ENCODE data around the gene SERPINH1.

Gene SERPINH1

DNA sequence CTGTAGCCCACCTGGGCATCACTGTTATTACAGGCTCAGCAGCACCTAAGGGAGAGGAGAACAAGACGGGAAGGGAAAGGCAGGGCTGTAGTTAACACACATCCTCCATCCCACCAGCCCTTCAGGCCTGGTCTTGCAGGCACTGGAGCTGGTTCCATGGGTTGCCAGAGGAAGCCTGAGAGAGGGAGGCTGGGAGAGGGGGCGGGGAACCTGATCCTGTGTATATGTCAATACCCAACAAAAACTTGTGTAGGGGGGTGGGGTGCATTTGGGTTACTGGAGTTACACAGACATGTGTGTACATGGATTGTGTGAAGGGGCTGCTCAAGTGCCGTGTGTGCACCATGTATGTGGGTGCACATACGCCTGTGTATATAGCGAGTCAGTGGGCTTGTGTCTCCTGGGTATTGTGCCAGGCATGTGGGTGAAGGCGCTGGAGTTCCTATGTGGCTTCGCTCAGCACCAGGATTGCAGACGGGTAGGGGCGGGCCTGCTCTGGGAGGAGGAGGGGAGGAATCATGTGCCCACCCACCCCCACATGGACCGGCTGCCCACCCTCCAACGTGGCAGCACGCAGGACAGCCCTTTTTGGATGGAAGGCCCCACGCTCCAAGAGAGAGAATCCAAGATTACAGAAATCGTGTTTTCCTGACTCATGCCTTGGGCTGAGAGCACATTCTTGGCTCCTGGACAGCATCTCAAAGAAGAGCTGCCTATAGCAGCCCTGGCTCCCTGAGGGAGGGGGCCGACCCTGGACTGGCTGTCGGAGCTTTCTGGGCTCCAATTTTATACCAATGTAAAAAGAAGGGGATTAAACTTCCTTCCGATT, 4.2 kb upstream of the SERPINH1 start:
- no peak for DNase-seq

DNA sequence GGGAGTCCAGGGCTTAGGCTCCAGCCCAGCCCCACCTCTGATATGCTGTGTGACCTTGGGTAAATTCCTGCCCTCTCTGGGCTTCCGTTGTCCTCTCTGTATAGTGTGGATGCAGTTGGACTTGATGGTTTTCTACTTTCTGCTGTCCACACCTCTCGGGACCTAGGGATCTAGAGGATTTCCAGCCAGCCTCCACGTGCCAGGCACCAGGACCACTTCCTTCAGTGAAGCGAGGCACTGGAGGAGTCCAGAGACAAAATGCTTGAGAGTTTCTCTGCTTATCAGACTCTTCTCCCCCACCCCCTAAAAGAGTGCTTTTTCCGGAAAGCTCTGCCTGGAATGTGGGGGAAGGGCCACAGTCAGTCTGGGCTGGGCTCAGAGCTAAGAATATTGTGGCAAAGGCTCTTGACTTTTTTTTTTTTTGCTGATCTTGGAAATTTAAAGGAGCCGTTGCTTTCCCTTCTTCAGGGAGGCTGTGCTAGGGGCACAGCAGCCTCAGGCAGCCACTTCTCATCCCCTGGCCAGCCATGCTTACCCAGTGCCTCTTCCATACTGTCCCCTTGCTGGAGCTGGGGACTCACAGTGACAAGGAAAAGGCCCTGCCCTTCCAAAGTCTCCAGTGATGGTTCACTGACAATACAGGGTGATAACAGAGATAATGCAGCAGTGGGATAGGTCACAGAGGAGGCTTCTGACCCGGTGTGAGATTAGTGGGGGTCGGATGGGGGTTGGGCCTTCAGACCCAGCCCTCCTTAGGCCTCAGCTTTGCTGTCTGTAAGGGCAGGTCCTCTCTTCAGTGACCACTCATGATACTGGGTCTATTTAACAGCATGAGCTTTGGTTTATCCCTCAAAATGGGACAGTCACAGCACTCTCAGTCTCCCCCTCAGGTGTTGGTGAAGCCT, 2.9 kb upstream of the SERPINH1 start:
- no peak for DNase-seq

DNA sequence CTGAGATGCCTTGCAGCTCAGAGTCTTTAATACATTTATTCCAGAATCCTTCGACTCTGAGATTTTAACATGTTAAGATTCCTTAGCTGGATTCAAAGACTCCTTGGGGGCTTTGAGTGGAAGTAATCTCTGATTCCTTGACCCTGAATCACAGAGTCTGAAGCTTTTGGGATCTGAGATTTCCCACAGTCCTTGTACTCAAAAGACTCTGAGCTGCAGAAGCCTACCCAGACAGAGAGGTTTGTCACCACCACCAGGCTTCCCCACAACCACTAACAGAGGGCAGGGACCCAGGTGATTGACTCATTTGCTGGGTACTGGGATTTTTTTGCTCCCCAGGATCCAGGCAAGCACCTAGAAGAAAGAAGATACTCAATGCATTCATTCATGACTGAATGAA, 1.4 kb upstream of the SERPINH1 start:
- DNase-seq, result no peak

DNA sequence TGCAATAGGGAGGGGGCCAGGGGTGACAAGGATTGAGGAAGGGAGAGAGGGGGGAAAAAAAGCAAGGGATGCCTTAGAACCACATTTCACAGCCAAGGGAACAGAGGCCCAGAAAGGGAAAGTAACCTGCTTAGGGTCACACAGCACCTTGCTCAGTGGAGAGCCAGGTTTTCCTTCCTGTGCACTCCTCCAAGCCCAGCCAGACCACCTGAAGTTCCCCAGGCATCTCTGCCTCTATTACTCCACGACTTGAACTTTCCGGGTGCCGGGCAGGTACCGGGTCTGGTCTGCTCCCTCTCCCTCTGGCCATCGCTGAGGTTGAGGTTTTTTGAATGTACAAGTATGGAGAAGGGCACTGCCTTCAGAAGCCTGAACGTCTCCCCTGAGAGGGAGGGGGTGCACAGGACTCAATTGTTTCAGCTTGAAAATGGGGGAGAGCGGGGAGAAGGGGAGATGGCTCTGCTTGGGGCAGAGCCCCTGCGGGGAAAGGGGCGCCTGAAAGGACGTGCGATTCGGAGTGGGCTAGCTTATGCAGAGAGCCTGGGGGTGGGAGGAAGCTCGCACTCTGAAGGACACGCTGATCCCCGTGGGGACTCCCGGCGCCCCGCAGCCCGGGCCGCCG, 516 bp upstream of the SERPINH1 start:
- no peak for DNase-seq

DNA sequence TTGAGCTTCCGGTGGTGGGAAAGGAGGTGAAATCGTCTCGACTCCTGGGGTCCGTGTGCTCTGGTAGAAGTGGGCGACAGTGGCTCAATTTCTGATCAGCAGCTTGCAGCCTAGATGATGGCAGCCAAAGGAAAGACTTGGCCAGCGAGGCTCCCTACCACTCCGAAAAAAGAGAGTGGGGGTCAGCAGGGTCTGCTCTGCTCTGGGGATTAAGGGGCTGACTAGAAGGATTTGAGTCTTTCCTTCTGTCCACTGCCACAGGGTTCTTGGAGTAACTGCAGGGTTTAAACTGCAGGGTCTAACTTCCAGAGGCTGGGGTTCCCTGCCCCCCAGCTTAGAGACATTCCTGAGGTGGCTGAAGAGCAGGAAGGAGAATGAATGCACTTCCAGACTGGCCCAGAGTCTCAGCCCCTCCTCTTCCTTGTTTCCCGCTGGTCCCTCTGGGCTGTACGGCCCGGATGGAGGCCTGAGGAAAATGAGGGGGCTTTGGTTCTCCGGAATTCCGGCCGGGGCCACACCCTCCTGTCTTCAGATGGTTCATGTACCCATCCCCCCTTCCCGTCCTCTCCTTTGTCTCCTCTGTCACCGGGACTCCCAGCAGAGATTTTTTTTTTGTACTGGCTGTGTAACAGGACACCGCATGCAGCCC, 907 bp downstream of the SERPINH1 start:
- no peak for DNase-seq

DNA sequence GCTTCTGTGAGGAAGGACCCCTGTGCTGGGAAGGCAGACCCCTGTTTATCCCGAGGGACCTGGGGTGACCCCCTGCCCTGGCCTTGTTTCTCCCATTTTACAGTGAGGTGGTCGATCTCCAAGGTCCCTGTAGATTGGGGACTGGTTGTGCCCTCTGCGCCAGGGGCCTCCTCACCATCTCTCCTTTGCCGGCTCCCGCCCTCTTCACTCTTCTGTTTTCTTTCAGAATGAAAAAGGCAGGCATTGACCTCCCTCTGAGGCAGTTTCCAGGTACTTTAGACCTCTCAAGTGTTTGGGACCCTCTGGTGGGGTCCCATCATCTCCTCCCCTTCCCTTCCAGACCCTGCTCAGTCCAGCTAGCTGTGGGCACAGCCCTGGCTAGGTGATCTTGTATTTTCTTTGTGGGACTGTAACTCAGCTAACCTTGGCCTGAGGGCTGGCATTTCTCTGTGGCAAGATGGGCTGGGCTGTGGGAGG, 1.5 kb downstream of the SERPINH1 start:
- DNase-seq, result no peak

DNA sequence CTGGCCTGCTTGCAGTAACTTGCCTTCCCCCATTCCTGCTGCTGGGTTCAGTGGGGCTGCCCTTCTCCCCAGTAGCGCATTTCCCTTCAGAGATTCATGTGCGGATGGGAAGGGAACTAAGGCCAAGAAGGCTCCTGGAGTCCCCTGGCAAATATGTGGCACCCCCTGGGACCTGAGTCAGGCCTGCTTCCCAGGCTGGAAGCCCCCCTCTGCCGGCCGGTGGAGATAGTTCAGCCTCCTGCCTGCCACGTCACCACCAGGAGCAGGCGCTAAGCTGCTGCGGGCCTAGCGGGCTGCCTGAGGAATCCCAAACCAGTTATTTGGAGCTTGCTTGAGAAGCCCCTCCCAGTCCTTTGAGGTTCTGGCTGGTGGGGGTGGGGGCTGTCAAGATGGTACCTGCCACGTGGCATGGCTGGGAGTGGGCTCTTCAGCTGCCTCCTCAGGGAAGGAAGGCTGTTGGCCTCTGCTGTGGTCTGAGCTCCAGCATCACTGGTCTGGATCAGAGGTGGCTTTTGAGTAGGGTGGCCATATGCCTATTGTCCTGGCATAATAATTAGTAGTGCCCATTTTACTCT, 2.0 kb downstream of the SERPINH1 start:
- no peak for DNase-seq

DNA sequence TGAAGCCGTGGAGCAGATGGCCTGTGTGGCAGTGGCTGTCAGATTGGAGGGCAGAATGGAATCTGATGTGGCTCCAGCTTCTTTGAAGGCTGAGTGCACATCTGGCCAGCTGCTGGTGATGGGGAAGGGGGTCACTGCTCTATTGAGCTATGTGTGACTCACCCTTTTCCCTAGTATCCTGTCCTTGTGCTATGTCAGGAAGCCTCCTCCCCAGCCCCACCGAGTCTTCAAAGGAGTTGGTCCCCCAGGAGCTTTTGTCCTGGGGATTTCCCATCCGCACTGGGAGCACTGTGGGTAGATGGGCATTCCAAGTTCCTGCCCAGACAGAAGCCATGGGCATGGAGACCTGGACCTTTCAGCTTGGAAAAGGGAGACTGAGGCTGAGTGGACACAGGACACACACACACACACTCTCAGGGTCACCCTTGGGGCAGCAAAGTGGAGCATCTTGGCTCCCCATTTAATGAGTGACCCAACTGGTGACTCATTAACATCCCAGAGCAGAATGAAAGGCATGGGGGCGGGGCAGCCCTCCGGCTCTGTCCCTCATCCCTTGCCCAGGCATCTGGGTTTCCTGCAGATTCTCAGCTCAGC, 3.3 kb downstream of the SERPINH1 start:
- DNase-seq, result no peak

DNA sequence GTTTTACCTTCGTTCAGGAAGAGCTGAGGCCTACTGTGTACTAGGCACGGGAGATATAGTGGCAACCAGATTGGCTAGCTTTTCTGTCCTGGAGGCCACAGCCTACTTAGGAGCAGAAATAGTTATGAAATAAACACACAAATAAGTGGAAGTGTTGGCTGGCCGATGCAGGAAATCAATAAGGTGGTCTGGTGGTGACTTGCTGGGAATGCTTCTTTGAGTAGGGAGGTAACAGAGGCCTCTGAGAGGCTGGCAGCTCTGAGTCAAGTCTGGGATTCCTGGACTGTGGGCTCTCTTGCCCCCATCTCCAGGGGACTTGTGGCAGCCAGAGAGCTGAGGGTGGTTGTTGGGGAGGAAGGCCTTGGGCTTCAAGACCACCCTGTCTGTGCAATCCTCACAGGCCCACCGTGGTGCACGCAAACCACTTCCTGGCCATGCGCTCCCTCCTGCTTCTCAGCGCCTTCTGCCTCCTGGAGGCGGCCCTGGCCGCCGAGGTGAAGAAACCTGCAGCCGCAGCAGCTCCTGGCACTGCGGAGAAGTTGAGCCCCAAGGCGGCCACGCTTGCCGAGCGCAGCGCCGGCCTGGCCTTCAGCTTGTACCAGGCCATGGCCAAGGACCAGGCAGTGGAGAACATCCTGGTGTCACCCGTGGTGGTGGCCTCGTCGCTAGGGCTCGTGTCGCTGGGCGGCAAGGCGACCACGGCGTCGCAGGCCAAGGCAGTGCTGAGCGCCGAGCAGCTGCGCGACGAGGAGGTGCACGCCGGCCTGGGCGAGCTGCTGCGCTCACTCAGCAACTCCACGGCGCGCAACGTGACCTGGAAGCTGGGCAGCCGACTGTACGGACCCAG, 4.1 kb downstream of the SERPINH1 start:
- DNase-seq, result no peak

DNA sequence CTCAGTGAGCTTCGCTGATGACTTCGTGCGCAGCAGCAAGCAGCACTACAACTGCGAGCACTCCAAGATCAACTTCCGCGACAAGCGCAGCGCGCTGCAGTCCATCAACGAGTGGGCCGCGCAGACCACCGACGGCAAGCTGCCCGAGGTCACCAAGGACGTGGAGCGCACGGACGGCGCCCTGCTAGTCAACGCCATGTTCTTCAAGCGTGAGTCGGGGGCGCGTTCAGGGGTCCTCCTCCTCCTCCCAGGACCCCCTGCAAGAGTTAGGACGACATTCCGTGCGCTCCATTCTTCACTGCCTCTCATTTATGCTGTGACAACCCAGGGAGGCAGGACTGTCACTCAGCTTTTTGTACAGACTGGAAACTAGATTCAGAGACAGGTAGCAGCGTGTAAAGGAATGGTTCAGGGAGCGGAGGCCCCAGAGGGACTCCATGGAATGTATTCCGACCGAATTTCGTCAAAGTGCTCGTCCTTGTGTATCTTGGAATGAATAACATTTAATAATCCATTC, 4.8 kb downstream of the SERPINH1 start:
- no peak for DNase-seq

DNA sequence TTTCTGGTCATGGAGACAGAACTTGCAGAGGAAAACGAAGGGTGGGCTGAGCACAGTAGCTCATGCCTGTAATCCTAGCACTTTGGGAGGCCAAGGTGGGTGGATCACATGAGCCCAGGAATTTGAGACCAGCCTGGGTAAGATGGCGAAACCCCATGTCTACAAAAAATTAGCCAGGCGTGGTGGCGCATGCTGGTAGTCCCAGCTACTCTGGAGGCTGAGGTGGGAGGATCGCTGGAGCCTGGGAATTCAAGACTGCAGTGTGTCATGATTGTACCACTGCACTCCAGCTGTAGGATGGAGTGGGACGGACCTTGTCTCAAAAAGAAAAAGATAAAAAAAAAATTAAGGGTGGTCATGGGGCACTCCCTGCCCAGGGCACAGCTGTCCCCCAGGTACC, 5.9 kb downstream of the SERPINH1 start:
- no peak for DNase-seq

DNA sequence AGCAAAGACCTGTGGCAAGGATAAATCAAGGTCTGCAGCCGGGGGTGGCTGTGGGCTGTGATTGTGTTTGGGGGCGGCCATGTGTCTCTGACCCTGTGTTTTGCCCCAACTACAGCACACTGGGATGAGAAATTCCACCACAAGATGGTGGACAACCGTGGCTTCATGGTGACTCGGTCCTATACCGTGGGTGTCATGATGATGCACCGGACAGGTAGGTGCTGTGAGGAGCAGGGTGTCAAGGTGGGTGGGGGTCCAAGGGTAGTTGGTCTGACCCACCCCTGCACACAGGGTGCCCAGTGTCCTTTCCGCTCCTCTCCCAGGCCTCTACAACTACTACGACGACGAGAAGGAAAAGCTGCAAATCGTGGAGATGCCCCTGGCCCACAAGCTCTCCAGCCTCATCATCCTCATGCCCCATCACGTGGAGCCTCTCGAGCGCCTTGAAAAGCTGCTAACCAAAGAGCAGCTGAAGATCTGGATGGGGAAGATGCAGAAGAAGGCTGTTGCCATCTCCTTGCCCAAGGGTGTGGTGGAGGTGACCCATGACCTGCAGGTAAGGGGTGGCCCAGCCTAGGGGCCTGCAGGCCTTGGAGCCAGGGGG, 6.7 kb downstream of the SERPINH1 start:
- DNase-seq, result no peak

DNA sequence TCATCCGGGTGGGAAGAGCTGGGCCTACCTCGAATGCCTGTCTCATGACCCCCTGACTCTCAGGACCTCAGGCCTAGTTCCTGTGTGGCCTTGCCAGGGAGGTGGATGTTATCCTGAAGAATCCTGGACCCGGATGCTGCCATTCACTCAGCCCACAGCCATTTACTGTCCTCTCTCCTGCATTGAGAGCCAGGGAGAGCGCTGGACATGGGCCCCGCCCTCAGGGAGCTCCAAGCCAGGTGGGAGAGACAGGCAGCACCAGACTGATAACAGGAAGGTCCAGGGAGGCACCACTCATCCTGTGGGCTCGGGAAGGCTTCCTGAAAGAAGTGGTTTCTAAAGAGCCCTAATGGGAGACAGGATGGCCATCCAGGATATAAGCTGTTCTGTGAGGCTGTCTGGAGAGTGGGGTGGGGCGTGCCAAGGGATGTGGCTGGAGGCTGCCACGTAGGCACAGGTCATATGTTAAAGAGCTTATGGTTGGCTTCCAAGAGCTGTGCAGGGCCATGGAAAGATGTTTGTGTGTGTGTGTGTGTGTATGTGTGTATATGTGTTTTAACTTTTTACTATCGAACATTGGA, 8.6 kb downstream of the SERPINH1 start:
- no peak for DNase-seq

DNA sequence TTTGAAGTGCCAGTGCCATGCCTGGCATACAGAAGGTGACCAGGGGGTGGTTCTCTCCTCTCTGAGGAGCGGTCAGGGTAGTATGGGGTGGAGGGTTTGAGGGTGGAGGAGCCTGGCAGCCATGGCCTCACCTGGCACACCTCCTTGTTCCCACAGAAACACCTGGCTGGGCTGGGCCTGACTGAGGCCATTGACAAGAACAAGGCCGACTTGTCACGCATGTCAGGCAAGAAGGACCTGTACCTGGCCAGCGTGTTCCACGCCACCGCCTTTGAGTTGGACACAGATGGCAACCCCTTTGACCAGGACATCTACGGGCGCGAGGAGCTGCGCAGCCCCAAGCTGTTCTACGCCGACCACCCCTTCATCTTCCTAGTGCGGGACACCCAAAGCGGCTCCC, 9.6 kb downstream of the SERPINH1 start:
- no peak for DNase-seq

DNA sequence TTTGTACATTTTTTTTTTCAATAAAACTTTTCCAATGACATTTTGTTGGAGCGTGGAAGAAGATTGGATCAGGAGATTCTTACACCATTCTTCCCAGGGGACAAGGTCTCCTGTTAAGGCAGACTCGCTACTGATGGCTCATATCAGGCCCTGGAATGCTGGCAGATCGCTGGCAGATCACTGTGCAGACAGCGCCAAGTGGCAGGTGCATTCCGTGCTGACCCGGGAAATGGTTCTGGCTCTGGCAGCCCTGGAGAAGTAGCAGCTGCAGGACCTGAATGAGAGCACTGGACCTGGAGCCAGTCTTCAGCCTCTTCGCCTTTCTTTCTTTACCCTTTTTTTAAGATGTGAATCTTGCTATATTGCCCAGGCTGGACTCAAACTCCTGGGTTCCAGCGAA, 10.7 kb downstream of the SERPINH1 start:
- no peak for DNase-seq

DNA sequence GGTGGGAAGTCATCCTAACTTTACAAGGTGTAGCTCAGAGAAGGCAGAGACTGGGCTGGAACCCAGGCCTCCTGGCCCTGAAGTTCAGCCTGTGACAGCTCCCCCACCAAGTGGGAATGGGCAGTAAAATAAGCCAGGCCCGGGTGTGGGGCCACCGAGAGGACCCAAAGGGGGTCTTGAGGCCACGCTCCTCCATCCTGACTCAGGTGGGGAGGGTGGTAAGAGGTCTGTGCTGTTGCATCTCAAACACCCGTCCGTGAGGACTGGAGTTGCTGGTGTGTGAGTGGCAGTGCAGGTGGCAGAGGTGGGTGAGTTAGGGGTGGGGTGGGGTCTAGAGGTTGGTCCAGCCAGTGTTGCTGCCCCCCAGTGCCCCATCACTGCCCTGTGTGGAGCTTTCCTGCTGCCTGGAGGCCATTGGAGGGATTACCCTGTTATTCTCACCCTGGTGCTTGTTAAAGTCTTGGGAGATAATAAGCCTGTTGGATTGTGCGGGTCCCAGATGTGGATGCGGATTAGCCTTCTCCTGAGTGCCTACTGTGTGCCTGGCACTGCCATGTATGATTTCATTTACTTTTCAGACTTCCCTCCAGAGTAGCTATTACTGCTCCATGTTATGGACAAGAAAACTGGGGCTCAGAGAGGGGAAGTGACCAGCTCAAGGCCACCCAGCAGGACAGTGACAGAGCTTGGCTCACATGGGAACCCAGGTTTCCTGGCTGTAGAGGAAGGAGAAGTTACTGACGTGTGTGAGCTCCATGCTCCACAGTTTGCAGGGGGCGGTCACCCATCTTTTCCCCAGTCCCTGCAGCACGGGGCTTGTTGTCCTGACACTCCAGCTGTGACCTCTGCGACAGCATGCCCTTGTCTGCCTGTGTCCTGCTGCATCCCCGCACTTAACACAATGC, 12.9 kb downstream of the SERPINH1 start:
- no peak for DNase-seq

DNA sequence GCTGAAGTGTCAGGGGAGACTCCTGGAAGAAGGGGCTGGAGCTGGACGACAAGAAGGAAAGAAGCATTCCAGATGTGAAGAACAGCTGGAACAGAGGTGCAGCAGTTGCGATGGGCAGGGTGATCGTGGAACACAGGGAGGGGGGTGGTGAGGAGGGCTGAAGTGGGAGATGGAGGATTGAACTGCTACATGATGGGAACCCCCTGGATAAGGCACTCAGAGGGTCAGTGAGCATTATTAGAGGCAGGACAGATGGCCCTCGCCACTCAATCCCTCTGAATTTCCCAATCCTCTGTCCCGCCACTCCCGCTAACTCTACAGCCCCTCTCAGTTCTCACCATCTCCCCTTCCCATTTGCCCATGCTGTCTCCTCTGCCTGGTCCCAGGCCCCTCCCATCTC, 14.0 kb downstream of the SERPINH1 start:
- DNase-seq, result no peak

DNA sequence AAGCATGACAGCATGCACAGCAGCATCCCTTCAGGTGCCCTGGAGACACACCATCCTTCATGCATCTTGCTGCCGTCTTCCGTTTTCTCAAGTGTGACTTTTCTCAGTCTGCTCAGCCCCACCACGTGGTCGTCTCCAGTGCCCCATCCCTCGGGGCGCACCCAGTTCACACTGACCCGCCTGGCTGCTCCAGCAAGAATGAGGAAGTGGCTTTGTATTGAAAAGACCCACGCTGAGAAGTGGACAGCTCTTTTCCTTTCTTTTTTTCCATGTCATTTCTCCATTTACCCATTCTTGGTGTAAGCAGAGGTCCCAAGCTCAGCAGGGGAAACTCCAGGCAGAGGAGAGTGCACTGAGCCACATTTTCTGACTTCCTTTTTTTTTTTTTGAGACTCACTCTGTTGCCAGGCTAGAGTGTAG, 14.5 kb downstream of the SERPINH1 start:
- no peak for DNase-seq

DNA sequence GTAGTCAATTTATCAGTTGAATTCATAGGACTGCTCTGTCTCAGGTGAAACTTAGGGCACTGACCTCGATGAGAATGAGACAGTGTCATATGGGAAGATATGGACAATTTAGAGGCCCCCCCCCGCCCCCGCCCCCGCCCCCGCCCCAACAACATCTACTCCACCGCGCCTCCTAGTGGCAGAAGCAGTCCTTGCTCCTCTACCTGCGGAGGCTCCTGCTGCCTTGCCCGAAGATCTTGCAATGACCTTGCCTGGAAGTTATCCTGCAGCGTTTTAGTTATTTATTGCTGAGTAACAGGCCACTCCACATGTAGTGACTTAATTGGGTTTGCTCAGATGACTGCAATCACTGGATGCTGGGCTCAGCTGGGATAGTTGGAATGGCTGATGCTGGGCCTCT, 15.2 kb downstream of the SERPINH1 start:
- no peak for DNase-seq
